ENCODE measurements around the gene SATB2.

Gene SATB2

GRCh38 chr2:199381531-199381930, 76.2 kb downstream of the SATB2 start:
- peaks cover 23 to 54% of the 10 kb centered on the region in 2 experiments for H3K36me3 ChIP-seq (ENCODE audit: control insufficient read depth in 2 of 2, insufficient read depth in 1 of 2, low read length in 2 of 2)
- H3K4me3 ChIP-seq (ENCODE audit: low read depth, low read length) = no peak overlapping the region
- ChIA-PET CTCF (interaction anchor here (0.6 kb wide), 1 partner anchor 68 kb away, joined by 4 read pairs; no protein-coding TSS in a partner anchor), POLR2A (no interaction called here)
- no peaks in the 10 kb centered on the region for H3K4me1 ChIP-seq (ENCODE audit: control insufficient read depth, insufficient read depth, low read length)
- no peak overlapping the region for H3K27ac ChIP-seq (ENCODE audit: extremely low read depth, low read depth, low read length)
- TF ChIP-seq ZNF580 (tag by site-specific recombination; IDR thresholded peaks at IDR 0.05) (no peak), ZNF837 (tag by site-specific recombination; IDR thresholded peaks at IDR 0.05) (no peak), ZNF48 (tag by site-specific recombination; IDR thresholded peaks at IDR 0.05) (no peak), PBX3 (CRISPR knock-in tag; IDR thresholded peaks at IDR 0.05) (no peak), ZNF624 (tag by site-specific recombination; IDR thresholded peaks at IDR 0.05) (no peak), ZSCAN23 (tag by site-specific recombination; IDR thresholded peaks at IDR 0.05) (no peak), HOXC10 (CRISPR knock-in tag; IDR thresholded peaks at IDR 0.05) (no peak), ZNF529 (tag by site-specific recombination; IDR thresholded peaks at IDR 0.05; ENCODE audit: insufficient replicate concordance) (no peak), ZNF621 (tag by site-specific recombination; IDR thresholded peaks at IDR 0.05) (no peak), ZBTB7A (tag by site-specific recombination; IDR thresholded peaks at IDR 0.05; ENCODE audit: low read depth) (no peak), ZNF202 (tag by site-specific recombination; IDR thresholded peaks at IDR 0.05; ENCODE audit: borderline replicate concordance) (no peak), ZBTB20 (tag by site-specific recombination; IDR thresholded peaks at IDR 0.05) (no peak), YY1 (tag by site-specific recombination; IDR thresholded peaks at IDR 0.05) (no peak)
- H3K9me3 ChIP-seq (ENCODE audit: control insufficient read depth, insufficient read depth, low read depth, low read length) = no peaks in the 10 kb centered on the region

- Histone ChIP-seq H3K36me3 (ENCODE audit: control insufficient read depth in 2 of 2, insufficient read depth in 1 of 2, low read length in 2 of 2) (peaks cover 25 to 71% of the 10 kb centered on the region in 2 experiments), H3K27ac (ENCODE audit: extremely low read depth, low read depth, low read length) (no peak overlapping the region), H3K4me3 (ENCODE audit: low read depth, low read length) (no peak overlapping the region), H3K9me3 (ENCODE audit: control insufficient read depth, insufficient read depth, low read depth, low read length) (no peaks in the 10 kb centered on the region), H3K4me1 (ENCODE audit: control insufficient read depth, insufficient read depth, low read length) (no peaks in the 10 kb centered on the region)
- POLR2A ChIA-PET = no interaction called here
- CTCF ChIA-PET = no interaction called here
- TF ChIP-seq KLF16 (tag by site-specific recombination; IDR thresholded peaks at IDR 0.05) = no peak
- TF ChIP-seq SP3 (tag by site-specific recombination; IDR thresholded peaks at IDR 0.05) = no peak
- TF ChIP-seq ZNF423 (tag by site-specific recombination; IDR thresholded peaks at IDR 0.05) = no peak
- no peak for TF ChIP-seq ZNF148 (tag by site-specific recombination; IDR thresholded peaks at IDR 0.05; ENCODE audit: borderline replicate concordance)
- TF ChIP-seq SP7 (tag by site-specific recombination; IDR thresholded peaks at IDR 0.05) = peak; percentile 52; the same call in 1 of the 2 replicates
- no peak for TF ChIP-seq ZNF530 (tag by site-specific recombination; IDR thresholded peaks at IDR 0.05; ENCODE audit: low read depth)
- TF ChIP-seq GFI1B (tag by site-specific recombination; IDR thresholded peaks at IDR 0.05) = peak; percentile 76; the same call in 1 of the 2 replicates
- TF ChIP-seq OSR2 (tag by site-specific recombination; IDR thresholded peaks at IDR 0.05) = peak; percentile 42; the same call in 1 of the 2 replicates
- TF ChIP-seq ZNF433 (tag by site-specific recombination; IDR thresholded peaks at IDR 0.05; ENCODE audit: low read depth) = no peak
- TF ChIP-seq ZNF16 (tag by site-specific recombination; IDR thresholded peaks at IDR 0.05; ENCODE audit: low read depth) = no peak
- TF ChIP-seq ZIC2 (tag by site-specific recombination; IDR thresholded peaks at IDR 0.05) = no peak
- TF ChIP-seq ZNF580 (tag by site-specific recombination; IDR thresholded peaks at IDR 0.05) = no peak
- TF ChIP-seq ZNF510 (tag by site-specific recombination; IDR thresholded peaks at IDR 0.05; ENCODE audit: insufficient replicate concordance) = no peak
- TF ChIP-seq ZNF366 (tag by site-specific recombination; conservative IDR thresholded peaks at IDR 0.05) = peak; percentile 63; the same call in 1 of the 2 replicates
- TF ChIP-seq KLF17 (tag by site-specific recombination; IDR thresholded peaks at IDR 0.05) = no peak
- no peak for TF ChIP-seq ZNF26 (tag by site-specific recombination; IDR thresholded peaks at IDR 0.05)
- TF ChIP-seq ZNF600 (tag by site-specific recombination; IDR thresholded peaks at IDR 0.05) = no peak
- no peak for TF ChIP-seq MEIS1 (CRISPR knock-in tag; IDR thresholded peaks at IDR 0.05; ENCODE audit: borderline replicate concordance)
These were observed 78.6 kb downstream of the SATB2 start for GRCh38 chr2:199378948-199379650.

Measured in HEK293 (cell line).